Midbrain (tissue), 1 donor: ENCODE data around the gene GOLGA6D.
"Not testable (repeated sequence)": the region's sequence is repeated elsewhere in the genome, so short reads cannot be mapped to it uniquely, and the experiment has no call there.

Experiments
- DNase-seq: peaks from one replicate; lab custom pipeline; 2025; lab: John Stamatoyannopoulos, UW

The GOLGA6D gene

GRCh38 chr15:75282572-75282971 is at the start of gene GOLGA6D:
Gene GOLGA6D (plus strand): TSS chr15:75282835. CDS start chr15:75282876, 41 bp downstream.
- DNase-seq: not testable (repeated sequence)

GRCh38 chr15:75233504-75234190 is 49.0 kb upstream of the GOLGA6D start:
- DNase-seq: no peak

GRCh38 chr15:75234191-75234810 is 48.3 kb upstream of the GOLGA6D start:
- DNase-seq: no peak

- no peak for DNase-seq
These were observed 47.5 kb upstream of the GOLGA6D start for GRCh38 chr15:75235051-75235673.

GRCh38 chr15:75235760-75236729 is 46.6 kb upstream of the GOLGA6D start:
- DNase-seq: no peak

- no peak for DNase-seq
These were observed 45.2 kb upstream of the GOLGA6D start for GRCh38 chr15:75237316-75237982.

- DNase-seq: no peak
These were observed 44.5 kb upstream of the GOLGA6D start for GRCh38 chr15:75238150-75238549.

GRCh38 chr15:75245741-75246140 is 36.9 kb upstream of the GOLGA6D start:
- DNase-seq: not testable (repeated sequence)

GRCh38 chr15:75248991-75249390 is 33.6 kb upstream of the GOLGA6D start:
- DNase-seq: not testable (repeated sequence)

- DNase-seq: no peak
These were observed 32.9 kb upstream of the GOLGA6D start for GRCh38 chr15:75249726-75250125.

GRCh38 chr15:75251343-75251742 is 31.3 kb upstream of the GOLGA6D start:
- DNase-seq: not testable (repeated sequence)

- DNase-seq: not testable (repeated sequence)
These were observed 30.4 kb upstream of the GOLGA6D start for GRCh38 chr15:75252285-75252684.

- not testable (repeated sequence) for DNase-seq
These were observed 24.6 kb upstream of the GOLGA6D start, which contains the start of gene GOLGA6C for GRCh38 chr15:75258034-75258433. Gene GOLGA6C (plus strand): TSS chr15:75258334. CDS start chr15:75258599, 265 bp downstream.

GRCh38 chr15:75258620-75259343 is 23.9 kb upstream of the GOLGA6D start:
- not testable (repeated sequence) for DNase-seq

GRCh38 chr15:75259873-75260272 is 22.8 kb upstream of the GOLGA6D start:
- DNase-seq: not testable (repeated sequence)

GRCh38 chr15:75273751-75274359 is 8.8 kb upstream of the GOLGA6D start:
- not testable (repeated sequence) for DNase-seq

- DNase-seq: not testable (repeated sequence)
These were observed 8.0 kb upstream of the GOLGA6D start for GRCh38 chr15:75274509-75275107.

- DNase-seq: not testable (repeated sequence)
These were observed 7.0 kb upstream of the GOLGA6D start for GRCh38 chr15:75275617-75276016.

- not testable (repeated sequence) for DNase-seq
These were observed 4.1 kb upstream of the GOLGA6D start for GRCh38 chr15:75278497-75278896.

- not testable (repeated sequence) for DNase-seq
These were observed 1.5 kb downstream of the GOLGA6D start for GRCh38 chr15:75284152-75284551.
